Measurements from ENCODE around the gene DOCK3.
"Not testable (repeated sequence)": the region's sequence is repeated elsewhere in the genome, so short reads cannot be mapped to it uniquely, and the experiment has no call there.

DOCK3 gene

DNA sequence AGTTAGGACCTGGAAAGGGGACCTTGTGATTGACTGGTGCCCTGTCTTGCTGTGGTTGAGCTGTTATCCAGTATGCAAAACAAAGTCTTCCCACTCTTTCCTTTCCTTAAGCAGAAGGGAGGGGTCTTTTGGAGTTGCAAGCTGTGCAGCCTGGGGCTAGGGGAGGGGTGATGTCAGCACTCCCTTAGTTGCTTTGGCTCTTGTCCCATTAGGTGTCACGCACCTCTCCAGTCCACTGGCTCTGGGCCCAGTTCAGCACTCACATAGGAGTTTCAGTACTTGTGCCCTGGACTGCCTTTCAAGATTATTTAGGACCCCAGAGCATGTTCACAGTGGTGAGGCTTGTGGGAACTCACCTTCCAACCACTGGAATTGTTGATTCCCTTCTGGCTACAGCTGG, 238.5 kb downstream of the DOCK3 start:
- DNase-seq: no peak

DNA sequence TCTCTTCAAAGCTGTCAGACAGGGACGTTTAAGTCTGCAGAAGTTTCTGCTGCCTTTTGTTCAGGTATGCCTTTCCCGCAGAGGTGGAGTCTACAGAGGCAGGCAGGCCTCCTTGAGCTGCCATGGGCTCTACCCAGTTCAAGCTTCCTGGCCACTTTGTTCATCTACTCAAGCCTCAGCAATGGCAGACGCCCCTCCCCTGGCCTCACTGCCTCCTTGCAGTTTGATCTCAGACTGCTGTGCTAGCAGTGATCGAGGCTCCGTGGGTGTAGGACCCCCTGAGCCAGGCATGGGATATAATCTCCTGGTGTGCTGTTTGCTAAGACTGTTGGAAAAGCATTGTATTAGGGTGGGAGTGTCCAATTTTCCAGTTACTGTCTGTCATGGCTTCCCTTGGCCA, 247.3 kb downstream of the DOCK3 start:
- not testable (repeated sequence) for DNase-seq

DNA sequence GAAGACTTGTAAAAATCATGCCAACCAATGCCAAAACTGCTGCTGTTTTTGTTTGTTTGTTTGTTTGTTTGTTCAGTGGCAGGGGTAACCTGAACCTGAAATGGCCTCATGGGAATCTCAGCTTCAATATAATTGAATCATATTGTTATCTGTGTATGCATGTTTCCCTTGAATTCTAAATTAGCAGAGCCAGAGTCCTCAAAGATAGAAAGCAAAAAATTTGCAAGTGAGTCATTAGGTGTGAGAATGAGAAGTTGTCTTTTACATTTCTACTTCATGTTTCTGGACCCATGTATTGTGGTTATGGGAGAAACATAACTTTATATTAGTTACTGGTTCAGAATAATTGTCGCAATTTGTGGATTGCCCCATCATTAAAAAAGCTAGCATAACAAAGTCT, 249.2 kb downstream of the DOCK3 start:
- DNase-seq: no peak

DNA sequence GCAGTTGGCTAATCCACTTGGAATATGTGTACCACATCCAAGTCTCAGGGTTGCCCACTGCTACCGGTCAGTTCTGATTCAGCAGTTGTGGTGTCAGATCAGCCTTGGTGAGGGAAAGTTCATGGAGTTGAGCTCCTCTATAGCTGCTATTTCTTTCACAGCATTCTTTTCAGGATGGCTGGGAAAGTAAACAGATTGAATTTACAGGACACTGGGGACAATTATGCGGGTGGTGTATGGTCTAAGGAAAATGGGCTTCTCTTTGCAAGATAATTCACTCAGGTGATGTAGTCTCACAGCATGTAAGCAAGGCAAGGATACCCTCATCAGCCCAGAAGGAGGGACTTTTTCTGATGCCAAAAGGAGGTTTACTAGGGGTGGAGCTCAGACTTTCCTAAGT, 249.9 kb downstream of the DOCK3 start:
- no peak for DNase-seq

DNA sequence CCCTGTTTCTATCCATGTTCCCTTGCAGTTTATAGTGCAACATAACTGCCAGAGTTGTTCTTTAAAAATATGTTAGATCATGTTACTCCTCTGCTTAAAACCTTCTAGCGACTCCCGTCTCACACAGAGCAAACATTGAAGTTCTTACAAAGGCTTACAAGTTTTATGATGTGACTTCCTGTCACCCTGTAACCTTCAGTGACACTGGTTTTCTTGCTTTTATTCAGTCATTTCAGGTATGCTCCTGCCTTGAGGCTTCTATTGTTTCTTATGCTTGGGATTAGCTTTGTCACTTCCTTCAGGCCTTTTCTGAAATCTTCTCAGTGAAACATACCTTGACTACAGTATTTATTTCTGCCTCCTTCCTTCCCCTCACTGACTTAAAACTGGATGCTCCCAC, 252.1 kb downstream of the DOCK3 start:
- DNase-seq: no peak

DNA sequence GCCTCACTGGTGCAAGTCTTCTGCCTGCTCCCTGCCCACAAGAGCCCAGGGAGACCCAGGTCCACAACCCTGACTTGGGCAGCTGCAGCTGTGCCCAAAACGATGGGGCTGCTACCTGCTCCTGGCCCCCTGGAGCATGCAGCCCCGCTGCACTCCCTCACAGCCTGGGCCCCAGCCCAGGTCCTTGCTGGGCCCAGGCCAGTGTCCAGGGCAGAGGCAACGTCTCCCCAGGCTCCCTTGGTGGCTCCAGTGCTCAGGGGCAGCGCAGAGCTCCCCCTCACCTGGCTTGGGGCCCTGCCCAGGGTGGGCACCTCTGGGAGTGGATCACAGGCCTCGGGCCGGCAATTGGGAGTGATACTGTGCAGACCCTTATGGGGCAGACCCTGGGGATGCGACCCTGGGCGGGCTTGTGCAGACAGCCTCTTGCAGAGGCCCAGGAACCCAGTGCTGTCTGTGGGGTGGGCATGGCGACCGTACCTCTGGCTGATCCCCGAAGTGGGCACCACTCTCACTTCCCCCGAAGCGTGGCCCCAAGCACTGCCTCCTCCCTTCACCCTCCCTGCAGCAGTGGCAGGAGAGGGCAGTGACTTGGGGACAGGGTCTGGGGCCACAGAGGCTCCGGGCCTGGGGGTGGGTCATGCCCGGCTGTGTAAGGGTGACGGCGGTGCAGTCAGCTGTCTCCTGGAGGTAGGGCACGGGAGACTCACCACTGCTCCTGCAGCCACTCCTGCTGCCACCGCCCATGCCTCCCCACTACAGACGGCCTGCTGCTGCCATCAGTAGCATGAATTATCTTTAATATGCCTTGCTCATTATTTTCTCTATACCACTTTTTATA, 255.9 kb downstream of the DOCK3 start:
- no peak for DNase-seq

DNA sequence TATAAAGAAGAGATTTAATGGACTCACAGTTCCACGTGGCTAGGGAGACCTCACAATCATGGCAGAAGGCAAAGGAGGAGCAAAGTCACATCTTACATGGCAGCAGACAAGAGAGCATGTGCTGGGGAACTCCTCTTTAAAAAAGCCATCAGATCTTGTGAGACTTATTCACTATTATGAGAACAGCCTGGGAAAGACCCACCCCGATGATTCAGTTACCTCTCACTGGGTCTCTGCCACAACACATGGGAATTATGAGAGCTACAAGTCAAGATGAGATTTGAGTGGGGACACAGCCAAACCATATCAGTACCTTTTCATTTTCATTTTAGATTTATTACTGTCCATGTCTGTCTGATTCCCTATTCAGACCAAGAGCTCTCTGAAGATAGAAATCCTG, 258.2 kb downstream of the DOCK3 start:
- DNase-seq: not testable (repeated sequence)

DNA sequence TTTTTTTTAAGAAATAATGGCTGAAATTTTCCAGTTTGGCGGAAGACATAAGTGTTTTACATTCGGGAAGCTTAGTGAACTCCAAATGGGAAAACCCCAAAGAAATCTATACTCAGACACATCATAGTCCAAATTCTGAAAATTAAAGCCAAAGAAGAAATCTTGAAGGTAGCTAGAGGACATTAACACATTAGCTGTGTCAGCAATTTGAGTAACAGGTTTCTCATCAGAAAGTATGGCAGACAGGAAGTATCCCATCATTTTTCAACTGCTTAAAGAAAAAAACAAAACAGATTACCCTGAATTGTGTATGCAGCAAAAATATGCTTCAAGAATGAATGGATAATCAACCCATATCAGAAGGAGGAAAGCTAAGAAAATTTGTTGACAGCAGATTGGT, 261.7 kb downstream of the DOCK3 start:
- DNase-seq: no peak

DNA sequence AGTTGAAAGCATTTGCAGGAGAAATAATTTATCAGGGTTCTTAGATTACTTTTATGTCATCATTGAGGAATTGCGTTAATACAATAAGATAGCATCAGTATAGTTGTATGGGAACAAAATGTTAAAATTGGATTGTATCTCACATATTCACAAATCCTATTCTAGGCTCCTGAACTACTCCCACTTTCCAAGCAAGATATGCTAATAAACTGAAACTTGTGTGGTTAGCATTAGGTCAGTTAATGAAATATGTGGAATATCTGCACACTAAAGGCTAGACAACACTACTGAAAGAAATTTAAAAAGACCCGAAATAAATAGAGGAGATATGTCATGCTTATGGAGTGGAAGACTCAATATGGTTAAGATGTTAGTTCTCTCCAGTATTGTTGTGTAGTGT, 272.7 kb downstream of the DOCK3 start:
- DNase-seq: no peak

DNA sequence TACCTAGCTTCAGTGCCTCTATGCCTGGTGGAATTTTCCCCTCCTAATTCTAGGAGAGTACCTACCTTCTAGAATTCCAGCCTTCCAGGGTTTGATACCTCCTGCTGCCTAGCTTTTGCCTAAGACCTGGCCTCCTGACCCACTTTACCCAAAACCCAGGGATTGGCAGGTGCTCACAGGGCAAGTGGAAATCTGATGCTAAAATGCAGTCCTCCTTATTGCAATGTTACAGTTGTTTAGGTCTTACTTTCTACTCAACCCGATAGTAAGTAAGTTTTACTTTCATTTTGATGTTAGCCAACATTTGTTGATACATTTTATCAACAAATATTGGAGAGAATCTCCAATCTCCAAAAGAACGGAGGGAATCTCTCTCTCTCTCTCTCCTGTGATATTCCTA, 275.9 kb downstream of the DOCK3 start:
- DNase-seq: no peak

DNA sequence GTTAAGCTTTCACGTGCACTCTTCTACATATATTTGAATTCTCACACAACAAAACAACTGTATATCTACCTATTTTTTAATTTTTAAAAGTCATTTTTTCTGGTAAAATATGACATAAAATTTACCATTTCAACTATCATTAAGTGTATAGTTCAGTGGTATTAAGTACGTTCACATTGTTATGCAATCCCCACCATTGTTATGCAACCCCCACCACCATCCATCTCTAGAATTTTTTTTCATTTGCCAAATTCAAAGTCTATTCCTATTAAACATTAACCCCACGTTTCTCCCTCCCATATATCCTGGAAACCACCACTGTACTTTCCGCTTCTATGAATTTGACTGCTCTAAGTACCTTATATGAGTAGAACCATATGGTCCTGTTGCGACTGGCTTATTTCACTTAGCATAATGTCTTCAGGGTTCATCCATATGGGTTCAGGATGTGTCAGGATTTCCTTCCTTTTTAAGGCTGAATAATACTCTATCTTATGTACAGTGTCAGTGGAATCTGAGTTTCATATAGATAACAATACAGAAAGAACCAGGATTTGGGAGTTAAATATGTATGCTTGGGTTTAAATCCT, 279.2 kb downstream of the DOCK3 start:
- DNase-seq: no peak

DNA sequence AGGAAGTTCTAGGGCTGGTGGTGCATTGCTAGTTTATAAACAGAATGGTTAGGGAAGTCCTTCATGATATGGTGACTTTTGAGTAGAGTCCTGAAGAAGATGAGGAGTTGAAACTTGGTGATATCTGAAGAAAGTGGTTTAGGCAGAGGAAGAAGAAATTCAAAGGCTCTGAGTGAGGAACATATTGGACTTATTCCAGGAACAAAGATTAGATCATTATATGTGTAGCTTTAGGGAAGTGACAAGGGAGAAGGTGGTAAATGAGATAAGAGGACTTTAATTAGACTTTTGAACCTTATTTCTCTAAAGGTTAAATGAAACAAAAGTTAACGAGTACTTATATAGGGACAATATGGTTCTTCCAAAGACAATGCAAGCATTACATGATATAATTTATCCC, 286.7 kb downstream of the DOCK3 start:
- no peak for DNase-seq

DNA sequence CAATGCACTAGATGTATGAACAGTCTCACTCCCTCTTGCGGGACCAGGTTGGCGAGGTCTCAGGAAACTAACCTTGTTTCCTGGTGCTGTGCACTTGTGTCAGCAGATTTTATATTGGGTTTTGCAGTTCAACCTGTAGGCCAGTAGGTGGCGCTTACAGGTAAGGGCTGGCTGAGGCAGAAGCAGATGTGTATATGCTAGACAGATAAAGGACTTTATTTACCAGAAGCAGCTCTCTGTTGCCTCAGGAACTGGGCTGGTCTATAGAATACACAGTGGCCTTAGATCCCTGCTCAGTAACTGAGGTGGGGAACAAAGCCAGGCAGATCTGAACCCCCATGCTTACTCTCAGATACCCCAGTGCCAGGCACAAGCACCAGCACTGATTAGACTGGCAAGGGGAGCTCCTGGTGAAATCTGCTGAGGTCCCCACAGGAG, 296.8 kb downstream of the DOCK3 start:
- DNase-seq: peak; percentile 23

DNA sequence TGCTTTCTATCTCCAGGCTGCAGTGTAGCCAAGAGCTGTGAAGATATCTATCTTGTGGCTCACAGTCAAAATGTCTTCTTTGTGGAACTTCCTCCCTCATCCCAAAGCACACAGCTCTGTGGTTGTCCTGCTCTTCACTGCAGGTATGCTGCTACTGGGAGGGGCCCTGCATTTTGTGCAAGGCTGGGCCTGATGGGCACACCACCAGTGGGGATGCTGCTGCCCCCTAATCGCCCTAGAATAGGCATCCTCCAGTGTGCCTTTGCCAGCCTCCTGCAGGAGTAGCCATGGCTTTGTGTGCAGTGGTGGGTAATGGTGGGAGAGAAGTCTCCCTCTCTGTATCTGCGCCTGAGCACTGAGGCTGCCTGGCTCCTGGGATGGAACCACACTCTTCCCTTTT, 297.3 kb downstream of the DOCK3 start:
- DNase-seq: no peak

DNA sequence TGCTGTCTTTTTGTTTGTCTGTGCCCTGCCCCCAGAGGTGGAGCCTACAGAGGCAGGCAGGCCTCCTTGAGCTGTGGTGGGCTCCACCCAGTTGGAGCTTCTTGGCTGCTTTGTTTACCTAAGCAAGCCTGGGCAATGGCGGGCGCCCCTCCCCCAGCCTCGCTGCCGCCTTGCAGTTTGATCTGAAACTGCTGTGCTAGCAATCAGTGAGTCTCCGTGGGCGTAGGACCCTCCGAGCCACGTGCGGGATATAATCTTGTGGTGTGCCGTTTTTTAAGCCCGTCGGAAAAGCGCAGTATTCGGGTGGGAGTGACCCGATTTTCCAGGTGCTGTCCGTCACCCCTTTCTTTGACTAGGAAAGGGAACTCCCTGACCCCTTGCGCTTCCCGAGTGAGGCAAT, 303.9 kb downstream of the DOCK3 start:
- not testable (repeated sequence) for DNase-seq

DNA sequence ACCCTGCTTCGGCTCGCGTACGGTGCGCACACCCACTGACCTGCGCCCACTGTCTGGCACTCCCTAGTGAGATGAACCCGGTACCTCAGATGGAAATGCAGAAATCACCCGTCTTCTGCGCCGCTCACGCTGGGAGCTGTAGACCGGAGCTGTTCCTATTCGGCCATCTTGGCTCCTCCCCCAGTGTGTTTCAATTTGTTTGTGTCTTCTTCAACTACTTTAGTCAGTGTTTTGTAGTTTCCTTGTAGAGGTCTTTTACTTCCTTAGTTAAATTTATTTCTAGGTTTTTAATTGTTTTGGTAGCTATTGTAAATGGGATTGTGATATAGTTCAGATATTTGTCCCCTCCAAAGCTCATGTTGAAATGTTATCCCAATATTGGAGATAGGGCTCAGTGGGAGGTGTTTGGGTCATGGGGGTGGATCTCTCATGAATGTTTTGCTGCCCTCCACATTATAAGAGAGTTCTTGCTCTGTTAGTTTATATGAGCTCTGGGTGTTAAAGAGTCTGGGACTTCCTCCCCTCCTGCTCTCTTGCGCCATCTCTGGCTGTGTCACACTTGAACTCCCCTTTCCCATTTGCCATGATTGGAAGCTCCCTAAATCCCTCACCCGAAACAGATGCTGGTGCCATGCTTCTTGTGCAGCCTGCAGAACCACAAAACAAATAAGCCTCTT, 304.4 kb downstream of the DOCK3 start:
- no peak for DNase-seq

DNA sequence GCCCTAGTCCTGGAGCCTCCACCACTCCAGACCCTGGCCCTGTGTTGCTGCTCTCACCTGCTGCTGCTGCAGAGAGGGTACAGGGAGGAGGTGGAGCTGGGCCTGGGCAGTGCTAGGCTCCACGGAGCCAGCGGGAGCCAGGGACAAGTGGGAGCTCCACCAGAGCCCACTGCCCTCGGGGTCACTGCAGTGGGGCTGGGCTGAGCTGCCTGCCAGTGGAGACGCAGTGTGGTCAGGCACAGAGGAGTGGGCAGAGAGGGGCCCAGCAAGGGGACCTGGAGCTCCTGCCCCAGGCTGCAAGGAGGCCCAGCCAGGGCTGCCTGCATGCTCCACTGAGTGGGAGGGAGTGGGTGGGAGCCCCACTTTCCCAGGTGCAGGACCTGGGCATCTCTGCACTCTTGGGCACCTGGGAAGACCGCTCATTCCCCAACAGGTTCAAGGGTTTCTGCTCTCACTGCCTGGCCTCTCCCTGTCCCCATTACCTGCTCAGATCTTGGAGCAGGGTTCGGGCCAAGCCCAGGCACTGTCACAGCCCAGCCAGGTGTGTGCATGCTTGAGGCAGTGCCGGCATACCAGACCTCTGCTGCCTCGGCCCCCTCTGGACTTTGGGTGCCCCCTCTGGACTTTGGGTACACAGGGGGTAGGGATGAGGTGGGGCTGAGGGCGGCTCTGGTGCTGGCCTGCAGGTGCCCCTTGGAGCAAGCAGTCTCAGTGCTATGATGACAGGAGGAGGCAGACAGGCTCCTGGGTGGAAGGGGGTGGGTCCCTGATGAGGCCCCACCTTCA, 308.0 kb downstream of the DOCK3 start:
- DNase-seq: no peak

DNA sequence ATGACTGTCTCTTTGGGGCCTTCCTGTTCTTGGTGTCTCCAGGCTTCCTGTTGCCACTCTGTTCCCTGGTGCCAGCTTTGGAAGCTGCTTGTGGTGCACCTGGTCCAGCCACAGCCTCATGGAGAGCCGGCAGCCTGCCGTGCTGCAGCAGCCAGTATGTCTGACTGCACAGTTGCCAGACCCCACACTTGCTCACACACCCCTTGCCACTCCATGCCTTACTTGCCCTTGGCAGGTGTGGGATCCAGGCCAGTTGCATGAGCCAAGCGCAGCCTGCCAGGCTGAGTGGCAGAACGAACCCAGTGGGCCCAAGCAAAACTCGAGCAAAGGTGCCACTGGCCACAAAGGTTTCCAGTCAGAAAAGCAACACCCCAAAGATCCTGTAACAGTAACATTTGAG, 309.2 kb downstream of the DOCK3 start:
- no peak for DNase-seq

DNA sequence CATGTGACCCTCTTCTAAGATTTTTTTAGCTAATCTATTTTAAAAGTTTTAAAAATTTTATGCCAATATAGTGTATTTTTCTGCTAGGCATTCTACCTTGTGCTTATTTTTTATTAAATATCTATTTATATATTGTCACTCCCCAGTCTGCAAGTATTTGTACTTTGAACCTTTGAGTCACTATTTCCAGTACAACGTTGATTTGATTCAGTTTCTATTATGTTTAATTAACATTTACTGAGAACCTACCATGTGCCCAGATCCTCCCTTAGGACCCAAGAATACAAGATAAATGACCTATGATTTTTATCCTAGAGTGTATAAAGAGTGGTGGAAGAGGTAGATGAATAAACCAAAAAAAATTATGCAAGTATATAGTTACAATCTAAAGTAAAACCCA, 311.2 kb downstream of the DOCK3 start:
- no peak for DNase-seq

DNA sequence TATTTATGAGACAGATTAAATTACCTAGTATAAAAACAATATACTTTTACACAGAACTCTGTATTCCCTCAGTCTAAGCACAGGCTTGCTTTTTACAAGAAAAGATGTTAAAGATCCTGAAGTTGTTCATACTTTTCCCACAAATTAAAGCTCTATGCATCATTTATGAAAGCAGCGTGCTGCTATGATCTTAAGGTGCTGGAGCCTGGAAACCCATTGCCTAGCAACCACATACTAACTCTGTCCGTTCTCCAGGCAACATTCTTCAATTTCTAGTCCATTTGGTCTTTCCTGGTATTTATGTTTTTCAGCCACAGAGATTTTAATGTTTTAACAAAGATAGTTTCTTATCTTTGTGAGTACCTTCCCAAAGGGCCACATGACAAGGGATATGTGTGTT, 312.0 kb downstream of the DOCK3 start:
- DNase-seq: no peak

DNA sequence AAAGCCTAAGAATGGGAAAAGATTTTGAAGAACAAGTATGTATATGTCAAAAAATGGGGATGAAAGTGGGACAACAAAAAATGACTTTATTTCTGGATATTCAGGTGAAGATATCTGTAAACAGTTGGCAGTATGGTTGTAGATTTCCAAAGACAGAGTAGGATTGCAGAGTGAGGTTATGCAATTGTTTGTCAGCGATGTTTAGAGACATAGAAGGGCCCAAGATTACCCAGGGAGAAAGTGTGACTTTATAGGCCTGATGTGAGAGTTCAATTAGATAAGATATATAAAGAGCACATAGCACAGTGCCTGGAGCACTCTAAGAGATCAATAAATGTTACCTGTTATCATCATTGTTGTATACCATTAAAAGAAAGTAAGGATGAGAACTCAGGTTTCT, 319.8 kb downstream of the DOCK3 start:
- DNase-seq: no peak

DNA sequence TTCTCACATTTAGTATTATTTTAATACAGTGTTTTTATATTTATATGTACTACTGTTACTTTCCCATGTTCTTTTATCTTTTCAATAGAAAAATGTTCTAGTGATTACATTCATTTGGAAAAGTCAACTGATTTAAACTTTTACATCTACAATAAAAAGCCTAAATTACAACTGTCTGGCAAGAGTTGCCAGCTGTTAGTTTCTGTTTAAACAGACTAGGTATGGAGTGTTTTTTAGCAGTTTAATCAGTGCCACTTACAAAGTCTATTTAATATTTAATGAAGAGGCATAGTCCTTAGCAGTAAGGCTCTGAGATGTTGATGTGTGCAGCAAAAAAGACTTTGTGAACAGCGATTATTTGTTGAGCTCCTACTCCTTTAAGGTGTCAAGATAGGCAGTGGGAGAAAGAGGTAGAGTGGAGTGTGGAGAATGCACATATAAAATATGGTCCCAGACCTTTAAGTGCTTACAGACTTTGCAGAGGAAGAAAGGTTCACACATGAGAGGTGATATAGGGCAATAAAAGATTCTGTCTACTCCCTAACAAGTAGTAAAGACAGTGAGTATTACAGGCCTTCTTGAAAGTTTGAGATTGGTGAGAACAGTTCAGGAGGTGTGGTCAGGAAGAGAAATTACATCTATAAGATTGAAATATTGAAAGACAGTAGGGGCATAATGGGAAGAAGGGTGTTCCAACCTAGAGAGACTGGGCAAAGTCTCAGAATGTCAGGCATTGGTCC, 320.5 kb downstream of the DOCK3 start:
- no peak for DNase-seq

DNA sequence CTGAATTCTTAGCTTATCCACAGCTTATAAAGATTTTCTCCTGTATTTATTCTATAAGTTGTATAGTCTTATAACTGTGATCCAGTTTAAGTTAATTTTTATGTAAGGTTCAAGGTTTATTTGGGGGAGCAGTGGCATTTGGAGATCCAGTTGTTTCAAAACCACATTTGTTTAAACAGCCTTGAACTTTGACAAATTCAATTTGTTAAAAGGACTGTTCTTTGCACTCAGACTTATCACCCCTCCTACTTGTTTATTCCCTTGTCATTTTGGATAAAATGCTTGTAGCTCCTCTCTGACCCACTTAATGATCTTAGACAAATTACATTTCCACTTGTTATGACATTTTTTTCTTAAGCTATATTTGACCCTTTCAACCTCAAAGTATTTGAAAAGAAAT, 327.8 kb downstream of the DOCK3 start:
- DNase-seq: no peak

All from stimulated activated CD4-positive, alpha-beta T cell treated with anti-CD3 and anti-CD28 coated beads, Interleukin-4, amount 100 ng/mL, for 1 hour (primary cell).